IPS DF 19.7 (cell line): ENCODE data around the gene PIK3R5.

Experiments used
- DNase-seq: peaks from one replicate; pipeline ENCODE4 v3.0.0-alpha.2; 2013; ENCODE audit warnings: low read depth, low spot score

Gene PIK3R5

DNA sequence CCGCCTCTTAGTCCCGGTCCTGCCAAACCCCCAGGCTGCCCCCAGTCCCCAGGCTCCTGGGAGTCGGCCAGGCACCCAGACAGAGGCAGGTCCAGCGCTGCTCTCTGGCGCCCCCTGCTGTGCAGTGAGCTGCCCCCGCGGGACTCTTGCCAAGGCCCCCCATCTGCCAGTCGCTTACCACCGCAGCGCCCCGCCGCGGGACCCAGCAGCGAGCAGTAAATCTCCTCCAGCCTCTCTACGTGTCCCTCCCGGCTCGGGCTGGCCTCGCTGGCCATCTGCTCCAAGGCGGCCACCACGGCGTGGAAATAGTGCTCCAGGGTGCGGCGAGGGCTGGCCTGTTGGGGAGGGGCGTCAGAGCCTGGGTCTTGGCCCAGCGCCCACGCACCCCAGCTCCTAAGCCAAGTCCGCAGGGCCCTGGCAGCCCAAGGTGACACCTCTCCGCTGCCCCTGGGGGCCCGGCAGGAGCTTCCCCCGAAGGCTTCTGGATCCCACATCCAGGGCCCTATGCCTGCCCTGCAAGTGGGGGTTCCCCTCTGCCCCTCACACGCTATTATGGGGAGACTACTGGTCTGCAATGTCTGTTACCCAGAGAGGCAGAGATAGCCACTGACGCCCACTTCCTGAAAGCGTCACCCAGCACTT is 132.7 kb downstream of the PIK3R5 start:
- no peak for DNase-seq

DNA sequence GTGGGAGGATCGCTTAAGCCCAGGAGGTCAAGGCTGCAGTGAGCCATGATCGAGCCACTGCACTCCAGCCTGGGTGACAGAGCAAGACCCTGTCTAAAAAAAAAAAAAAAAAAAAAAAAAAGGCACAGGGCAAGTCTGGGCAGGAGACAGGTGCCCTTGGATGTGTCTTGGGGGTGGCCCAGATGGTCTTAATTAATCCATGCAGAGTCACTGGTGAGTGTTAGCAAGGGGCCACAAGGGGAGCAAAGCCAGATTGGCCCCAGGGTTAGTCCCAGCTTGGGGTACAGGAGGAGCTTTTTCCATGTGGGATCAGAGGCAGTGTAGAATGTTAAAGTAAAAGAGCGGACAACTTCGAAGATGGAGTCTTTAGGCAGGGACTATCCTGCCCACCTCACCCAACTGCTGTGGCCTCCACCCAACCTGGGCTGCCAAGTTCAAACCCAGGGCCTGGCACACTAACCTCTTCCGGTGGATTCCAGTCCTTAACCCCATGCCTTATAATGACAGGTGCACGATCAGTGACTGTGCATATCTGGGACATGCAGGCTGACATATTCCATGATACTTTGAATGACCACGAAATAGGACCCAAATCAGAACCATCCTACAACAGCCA is 134.2 kb downstream of the PIK3R5 start:
- no peak for DNase-seq

DNA sequence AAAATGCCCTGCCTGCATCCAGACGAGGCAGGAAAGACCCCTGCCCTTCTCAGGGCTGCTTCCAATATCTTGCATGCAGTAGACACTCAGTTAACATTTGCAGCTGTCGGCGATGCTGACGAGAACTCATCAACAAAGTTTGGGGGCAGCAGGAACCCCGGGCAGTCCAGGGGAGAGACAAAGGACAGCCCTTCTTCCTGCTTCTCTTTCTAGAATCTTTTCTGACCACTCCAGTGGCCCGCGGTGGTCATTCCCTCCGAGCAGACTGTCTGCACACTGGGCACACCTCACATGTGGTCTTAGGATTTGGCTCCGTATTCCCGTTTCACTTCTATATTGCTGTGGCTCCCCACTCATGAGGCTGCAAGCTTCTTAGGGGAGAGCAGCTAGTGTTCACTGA is 135.4 kb downstream of the PIK3R5 start:
- no peak for DNase-seq

DNA sequence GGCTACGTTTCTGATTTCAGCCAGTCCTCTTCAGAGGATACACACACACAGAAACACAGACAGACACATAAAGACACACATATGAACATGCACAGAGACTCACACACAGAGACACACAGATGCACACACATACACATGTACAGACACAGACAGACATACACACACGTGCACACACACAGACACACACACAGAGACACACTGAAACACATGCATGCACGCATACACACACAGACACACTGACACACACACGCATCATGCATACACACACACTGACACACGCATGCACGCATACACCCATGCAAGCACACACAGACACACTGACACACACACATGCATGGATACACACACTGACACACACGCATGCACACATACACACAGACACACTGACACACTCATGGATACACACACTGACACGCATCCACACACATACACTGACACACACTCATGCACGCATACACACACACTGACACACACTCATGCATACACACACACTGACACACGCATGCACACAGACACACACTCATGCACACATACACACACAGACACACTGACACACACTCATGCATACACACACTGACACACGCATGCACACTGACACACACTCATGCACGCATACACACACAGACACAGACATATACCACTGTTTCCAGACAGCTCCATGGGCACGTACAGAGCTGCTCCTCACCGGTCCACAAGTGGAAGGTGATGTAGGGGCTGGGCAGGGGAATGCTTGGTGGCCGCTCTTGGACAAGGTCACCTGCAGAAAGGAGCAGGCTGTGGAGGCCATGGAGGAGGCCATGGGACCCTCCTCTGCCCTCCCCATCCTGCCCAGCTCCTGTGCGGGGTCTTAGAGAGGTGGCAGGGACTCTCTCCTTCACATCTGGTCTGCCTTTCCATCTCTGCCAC is 136.2 kb downstream of the PIK3R5 start:
- no peak for DNase-seq
